Measurements from ENCODE around the gene SLC39A11. TPM values are rescaled to one million over a fixed set of nuclear protein-coding genes. Genes with fewer than 3 reads are reported as not detected.

Gene SLC39A11
- total RNA-seq, 1 donor = 15.8 TPM

GRCh38 chr17:72891627-72892026 is 200.9 kb downstream of the SLC39A11 start:
- DNase-seq (ENCODE audit: low read depth) = no peak
- no peak overlapping the region for H3K4me3 ChIP-seq (ENCODE audit: low read depth, low read length)
- no peak for TF ChIP-seq CTCF (IDR thresholded peaks at IDR 0.05; ENCODE audit: insufficient read depth, low read length)

- no peak for DNase-seq (ENCODE audit: low read depth)
- H3K4me3 ChIP-seq (ENCODE audit: low read depth, low read length) = no peak overlapping the region
- TF ChIP-seq CTCF (IDR thresholded peaks at IDR 0.05; ENCODE audit: insufficient read depth, low read length) = no peak
Measured at GRCh38 chr17:72890711-72891110, 201.8 kb downstream of the SLC39A11 start.

GRCh38 chr17:72887917-72888316 is 204.6 kb downstream of the SLC39A11 start:
- TF ChIP-seq CTCF (IDR thresholded peaks at IDR 0.05; ENCODE audit: insufficient read depth, low read length) = no peak
- DNase-seq (ENCODE audit: low read depth) = no peak
- no peak overlapping the region for H3K4me3 ChIP-seq (ENCODE audit: low read depth, low read length)

GRCh38 chr17:72887322-72887721 is 205.2 kb downstream of the SLC39A11 start:
- TF ChIP-seq CTCF (IDR thresholded peaks at IDR 0.05; ENCODE audit: insufficient read depth, low read length) = no peak
- no peak overlapping the region for H3K4me3 ChIP-seq (ENCODE audit: low read depth, low read length)
- no peak for DNase-seq (ENCODE audit: low read depth)

GRCh38 chr17:72886622-72887021 is 205.9 kb downstream of the SLC39A11 start:
- H3K4me3 ChIP-seq (ENCODE audit: low read depth, low read length) = no peak overlapping the region
- TF ChIP-seq CTCF (IDR thresholded peaks at IDR 0.05; ENCODE audit: insufficient read depth, low read length) = no peak
- no peak for DNase-seq (ENCODE audit: low read depth)

GRCh38 chr17:72884066-72884465 is 208.4 kb downstream of the SLC39A11 start:
- TF ChIP-seq CTCF (IDR thresholded peaks at IDR 0.05; ENCODE audit: insufficient read depth, low read length) = no peak
- no peak overlapping the region for H3K4me3 ChIP-seq (ENCODE audit: low read depth, low read length)
- no peak for DNase-seq (ENCODE audit: low read depth)

- DNase-seq (ENCODE audit: low read depth) = no peak
- no peak for TF ChIP-seq CTCF (IDR thresholded peaks at IDR 0.05; ENCODE audit: insufficient read depth, low read length)
- no peak overlapping the region for H3K4me3 ChIP-seq (ENCODE audit: low read depth, low read length)
Measured at GRCh38 chr17:72883351-72883750, 209.1 kb downstream of the SLC39A11 start.

Measured in fibroblast of the aortic adventitia (primary cell).